ENCODE measurements around the gene HSP90B1.

Gene HSP90B1

GRCh38 chr12:103929046-103929783, 995 bp upstream of the HSP90B1 start:
- peak in 3 of 4 experiments; percentile 56 to 69 (median 64) for DNase-seq (ENCODE audit: low read depth in 4 of 4, low spot score in 1 of 4)

GRCh38 chr12:103929784-103930033, 501 bp upstream of the HSP90B1 start:
- peak in 1 of 4 experiments; percentile 49 for DNase-seq (ENCODE audit: low read depth in 4 of 4, low spot score in 1 of 4)

GRCh38 chr12:103930787-103931735, 851 bp downstream of the HSP90B1 start:
- no peak for DNase-seq (ENCODE audit: low read depth in 4 of 4, low spot score in 1 of 4)

- no peak for DNase-seq (ENCODE audit: low read depth in 4 of 4, low spot score in 1 of 4)
Measured at GRCh38 chr12:103933237-103933636, 3.0 kb downstream of the HSP90B1 start.

- no peak for DNase-seq (ENCODE audit: low read depth in 4 of 4, low spot score in 1 of 4)
Measured at GRCh38 chr12:103936679-103937078, 6.5 kb downstream of the HSP90B1 start.

- no peak for DNase-seq (ENCODE audit: low read depth in 4 of 4, low spot score in 1 of 4)
Measured at GRCh38 chr12:103944964-103945363, 14.8 kb downstream of the HSP90B1 start.

- DNase-seq (ENCODE audit: low read depth in 4 of 4, low spot score in 1 of 4): no peak
Measured at GRCh38 chr12:103947871-103948555, 17.8 kb downstream of the HSP90B1 start.

GRCh38 chr12:103948746-103949406, 18.7 kb downstream of the HSP90B1 start:
- no peak for DNase-seq (ENCODE audit: low read depth in 4 of 4, low spot score in 1 of 4)

GRCh38 chr12:103952497-103952896, 22.3 kb downstream of the HSP90B1 start:
- no peak for DNase-seq (ENCODE audit: low read depth in 4 of 4, low spot score in 1 of 4)

GRCh38 chr12:103955811-103956508, 25.8 kb downstream of the HSP90B1 start:
- no peak for DNase-seq (ENCODE audit: low read depth in 4 of 4, low spot score in 1 of 4)

- peak in 1 of 4 experiments; percentile 7 for DNase-seq (ENCODE audit: low read depth in 4 of 4, low spot score in 1 of 4)
Measured at GRCh38 chr12:103956509-103957027, 26.4 kb downstream of the HSP90B1 start.

GRCh38 chr12:103957865-103958388, 27.7 kb downstream of the HSP90B1 start:
- no peak for DNase-seq (ENCODE audit: low read depth in 4 of 4, low spot score in 1 of 4)

GRCh38 chr12:103958621-103959020, 28.4 kb downstream of the HSP90B1 start:
- DNase-seq (ENCODE audit: low read depth in 4 of 4, low spot score in 1 of 4): no peak

GRCh38 chr12:103960616-103961227, 30.5 kb downstream of the HSP90B1 start:
- no peak for DNase-seq (ENCODE audit: low read depth in 4 of 4, low spot score in 1 of 4)

- no peak for DNase-seq (ENCODE audit: low read depth in 4 of 4, low spot score in 1 of 4)
Measured at GRCh38 chr12:103962493-103962892, 32.3 kb downstream of the HSP90B1 start.

GRCh38 chr12:103964805-103965204, 34.6 kb downstream of the HSP90B1 start:
- DNase-seq (ENCODE audit: low read depth in 4 of 4, low spot score in 1 of 4): no peak

- no peak for DNase-seq (ENCODE audit: low read depth in 4 of 4, low spot score in 1 of 4)
Measured at GRCh38 chr12:103965255-103965589, 35.0 kb downstream of the HSP90B1 start.

- peak; percentile 84 to 95 (median 94) for DNase-seq (ENCODE audit: low read depth in 4 of 4, low spot score in 1 of 4)
Measured at GRCh38 chr12:103965590-103966504, 35.6 kb downstream of the HSP90B1 start, which contains the start of gene TDG. Gene TDG, plus strand, starts transcription at chr12:103965872. Its CDS starts 166 bp downstream, at chr12:103966038.

- no peak for DNase-seq (ENCODE audit: low read depth in 4 of 4, low spot score in 1 of 4)
Measured at GRCh38 chr12:103966736-103967135, 36.5 kb downstream of the HSP90B1 start.
